Measurements from ENCODE around the gene PLPP2. TPM values are rescaled to one million over a fixed set of nuclear protein-coding genes. Genes with fewer than 3 reads are reported as not detected.

PLPP2 gene
- total RNA-seq: 0.07 and 0.21 TPM in 2 replicates
- polyA plus RNA-seq: not detected in 2 replicates

DNA sequence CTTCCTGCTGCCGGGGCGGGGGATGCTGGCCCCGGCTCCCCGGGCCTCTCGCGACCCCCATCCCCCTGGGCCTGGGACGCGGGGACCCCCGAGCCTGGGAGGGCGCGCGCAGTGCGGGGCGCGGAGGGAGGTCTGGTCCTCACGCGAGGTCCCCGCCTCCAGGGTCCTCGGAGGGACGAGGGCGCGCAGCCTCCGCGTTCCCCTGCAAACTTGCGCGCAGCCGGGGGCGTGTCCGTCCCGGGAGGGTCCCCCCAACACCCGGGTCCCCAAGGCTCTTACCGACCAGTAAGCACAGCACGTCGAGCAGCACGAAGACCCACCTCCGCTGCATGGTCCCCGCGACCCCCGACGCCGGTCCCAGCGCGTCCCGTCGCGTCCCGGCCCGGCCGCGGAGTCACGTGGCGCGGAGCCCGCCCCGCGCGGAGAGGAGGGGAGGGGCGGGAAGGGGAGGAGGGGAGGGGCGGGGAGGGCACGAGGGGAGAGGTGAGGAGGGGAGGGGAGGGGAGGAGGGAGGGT is at the start of gene PLPP2:
TSS of gene PLPP2 (minus strand) at position 398 of the 516 bp plus-strand sequence. CDS start at position 331, 67 bp downstream.
- H3K27me3 ChIP-seq: peaks cover 71% of the 10 kb centered on the region
- H3K4me1 ChIP-seq (ENCODE audit: low read depth): no peaks in the 10 kb centered on the region
- peak within 1 kb of the TSS; percentile 9 for H3K4me3 ChIP-seq
- H3K36me3 ChIP-seq: no peaks in the 10 kb centered on the region
- H3K27ac ChIP-seq: no peak within 1 kb of the TSS
- TF ChIP-seq, protein P1, sequence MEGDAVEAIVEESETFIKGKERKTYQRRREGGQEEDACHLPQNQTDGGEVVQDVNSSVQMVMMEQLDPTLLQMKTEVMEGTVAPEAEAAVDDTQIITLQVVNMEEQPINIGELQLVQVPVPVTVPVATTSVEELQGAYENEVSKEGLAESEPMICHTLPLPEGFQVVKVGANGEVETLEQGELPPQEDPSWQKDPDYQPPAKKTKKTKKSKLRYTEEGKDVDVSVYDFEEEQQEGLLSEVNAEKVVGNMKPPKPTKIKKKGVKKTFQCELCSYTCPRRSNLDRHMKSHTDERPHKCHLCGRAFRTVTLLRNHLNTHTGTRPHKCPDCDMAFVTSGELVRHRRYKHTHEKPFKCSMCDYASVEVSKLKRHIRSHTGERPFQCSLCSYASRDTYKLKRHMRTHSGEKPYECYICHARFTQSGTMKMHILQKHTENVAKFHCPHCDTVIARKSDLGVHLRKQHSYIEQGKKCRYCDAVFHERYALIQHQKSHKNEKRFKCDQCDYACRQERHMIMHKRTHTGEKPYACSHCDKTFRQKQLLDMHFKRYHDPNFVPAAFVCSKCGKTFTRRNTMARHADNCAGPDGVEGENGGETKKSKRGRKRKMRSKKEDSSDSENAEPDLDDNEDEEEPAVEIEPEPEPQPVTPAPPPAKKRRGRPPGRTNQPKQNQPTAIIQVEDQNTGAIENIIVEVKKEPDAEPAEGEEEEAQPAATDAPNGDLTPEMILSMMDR (IDR thresholded peaks at IDR 0.05; ENCODE audit: low read depth, low read length): no peak
- peak in 1 of 2 donors; percentile 38 for DNase-seq (ENCODE audit: low read depth in 1 of 2, low spot score in 1 of 2)
- no peaks in the 10 kb centered on the region for H3K9me3 ChIP-seq (ENCODE audit: low read depth)

DNA sequence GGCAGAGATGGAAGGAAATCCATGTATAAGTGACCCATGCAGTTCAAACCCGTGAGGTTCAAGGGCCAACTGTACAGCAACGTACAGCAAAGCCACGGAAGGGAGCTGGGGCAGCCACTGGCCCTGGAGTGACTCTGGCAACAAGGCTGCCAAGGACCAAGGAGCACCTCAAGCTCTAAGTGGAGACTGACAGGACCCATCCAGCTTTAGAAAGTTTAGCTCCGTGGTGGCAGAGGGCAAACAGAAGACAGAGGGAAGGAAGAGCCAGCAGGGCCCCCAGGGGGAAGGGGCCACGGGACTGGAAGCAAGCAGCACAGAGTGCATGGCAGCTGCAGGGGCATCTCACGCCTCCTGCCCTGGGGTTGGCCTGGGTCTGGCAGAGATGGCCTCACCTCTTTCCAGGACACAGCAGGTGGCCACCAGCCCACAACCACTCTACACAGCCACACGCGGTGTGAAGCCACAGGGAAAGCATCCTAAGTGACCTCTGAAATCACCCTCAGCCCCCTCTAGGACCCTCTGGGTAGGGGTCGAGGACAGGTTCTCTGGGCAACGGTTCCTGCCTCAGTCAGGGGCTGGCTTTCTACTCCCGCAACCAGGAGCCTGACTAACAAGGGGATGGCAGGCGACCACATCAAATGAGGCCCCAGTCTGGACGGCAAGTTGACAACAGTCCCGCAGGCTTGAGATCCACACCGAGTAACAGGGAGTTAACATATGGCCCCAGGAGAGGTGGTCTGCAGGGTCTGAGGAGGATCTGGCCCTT is 49.6 kb upstream of the PLPP2 start:
- no peak overlapping the region for H3K4me3 ChIP-seq
- DNase-seq (ENCODE audit: low read depth in 1 of 2, low spot score in 1 of 2): no peak

DNA sequence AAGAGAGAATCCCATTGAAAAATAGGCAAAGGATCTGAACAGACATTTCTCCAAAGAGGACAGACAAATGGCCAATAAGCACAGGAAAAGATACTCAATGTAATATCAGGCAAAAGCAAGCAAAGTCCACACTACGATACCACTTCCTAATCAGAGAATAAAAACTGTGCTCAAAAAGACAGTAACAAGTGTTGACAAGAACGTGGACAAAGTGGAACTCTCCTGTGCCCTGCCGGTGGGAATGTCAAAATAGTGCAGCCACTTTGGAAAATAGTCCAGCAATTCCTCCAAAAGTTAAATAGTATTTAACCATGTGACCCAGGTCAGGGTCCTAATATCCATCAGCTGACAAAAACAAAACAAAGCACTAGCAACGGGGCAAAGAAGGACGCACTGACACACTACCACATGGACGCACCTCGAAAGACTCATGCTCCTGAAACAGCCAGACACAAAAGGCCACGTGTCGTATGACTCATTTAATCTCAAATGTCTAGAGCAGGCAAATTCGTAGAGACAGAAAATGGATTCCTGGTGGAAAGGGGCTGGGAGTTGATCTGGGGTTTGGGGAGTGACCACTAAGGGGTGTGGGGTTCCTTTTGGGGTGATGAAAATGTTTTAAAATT is 48.2 kb upstream of the PLPP2 start:
- H3K4me1 ChIP-seq (ENCODE audit: low read depth): peaks cover 7% of the 10 kb centered on the region
- no peaks in the 10 kb centered on the region for H3K9me3 ChIP-seq (ENCODE audit: low read depth)
- no peaks in the 10 kb centered on the region for H3K27me3 ChIP-seq
- DNase-seq (ENCODE audit: low read depth in 1 of 2, low spot score in 1 of 2): no peak
- TF ChIP-seq, protein P1 (IDR thresholded peaks at IDR 0.05; ENCODE audit: low read depth, low read length): no peak
- H3K27ac ChIP-seq: no peak overlapping the region
- H3K36me3 ChIP-seq: no peaks in the 10 kb centered on the region
- no peak overlapping the region for H3K4me3 ChIP-seq

More for the DNA sequence above, 49.6 kb upstream of the PLPP2 start:
- Histone ChIP-seq H3K9me3 (ENCODE audit: low read depth) (no peaks in the 10 kb centered on the region), H3K4me1 (ENCODE audit: low read depth) (peaks cover 7% of the 10 kb centered on the region), H3K36me3 (no peaks in the 10 kb centered on the region), H3K27me3 (no peaks in the 10 kb centered on the region), H3K27ac (peak overlapping the region; percentile 19)
- TF ChIP-seq, protein P1 (IDR thresholded peaks at IDR 0.05; ENCODE audit: low read depth, low read length): no peak

DNA sequence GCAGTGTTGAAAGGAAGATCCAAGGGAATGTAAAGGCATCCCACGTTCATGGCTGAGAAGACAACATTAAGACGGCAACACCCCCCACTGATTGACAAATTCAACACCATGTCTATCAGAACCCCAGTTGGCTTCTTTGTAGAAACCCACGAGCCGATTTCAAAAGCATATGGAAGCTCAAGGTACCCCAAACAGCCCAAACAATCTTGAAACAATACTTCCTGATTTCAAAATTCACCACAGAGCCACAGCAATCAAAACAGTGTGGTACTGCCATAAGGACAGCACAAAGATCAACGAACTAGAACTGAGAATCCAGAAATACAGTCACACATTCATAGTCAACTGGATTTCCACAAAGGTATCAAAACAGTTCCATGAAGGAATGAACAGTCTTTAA is 47.2 kb upstream of the PLPP2 start:
- Histone ChIP-seq H3K36me3 (no peaks in the 10 kb centered on the region), H3K9me3 (ENCODE audit: low read depth) (no peaks in the 10 kb centered on the region), H3K27me3 (no peaks in the 10 kb centered on the region), H3K4me1 (ENCODE audit: low read depth) (peaks cover 4% of the 10 kb centered on the region), H3K4me3 (no peak overlapping the region), H3K27ac (no peak overlapping the region)
- TF ChIP-seq, protein P1 (IDR thresholded peaks at IDR 0.05; ENCODE audit: low read depth, low read length): no peak
- DNase-seq (ENCODE audit: low read depth in 1 of 2, low spot score in 1 of 2): no peak

DNA sequence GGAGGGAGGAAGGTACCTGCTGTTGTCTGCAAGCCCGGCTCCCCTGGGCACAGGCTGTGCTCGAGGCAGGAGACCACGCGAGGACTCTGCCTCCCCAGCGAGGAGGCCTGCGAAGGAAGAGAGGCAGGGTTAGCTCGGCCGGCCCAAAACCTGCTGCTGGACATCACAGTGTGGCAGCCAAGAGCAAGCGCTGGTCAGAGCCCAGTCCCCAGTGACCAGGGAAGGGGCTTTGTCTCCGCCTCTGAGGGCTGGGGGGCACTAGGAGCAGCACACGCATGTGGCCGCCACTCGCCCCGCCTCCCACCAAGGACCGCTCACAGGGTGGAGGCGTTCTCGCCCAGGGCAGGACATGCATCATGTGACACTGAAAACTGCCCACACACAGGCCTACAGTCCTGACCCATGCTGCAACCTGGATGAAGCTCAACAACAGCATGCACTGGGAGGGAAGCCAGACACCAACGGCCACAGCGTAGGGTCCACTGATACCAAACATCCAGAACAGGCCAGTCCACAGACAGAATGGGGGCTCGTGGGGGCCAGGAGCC is 44.9 kb upstream of the PLPP2 start:
- no peaks in the 10 kb centered on the region for H3K4me1 ChIP-seq (ENCODE audit: low read depth)
- H3K27ac ChIP-seq: no peak overlapping the region
- no peaks in the 10 kb centered on the region for H3K27me3 ChIP-seq
- TF ChIP-seq, protein P1 (IDR thresholded peaks at IDR 0.05; ENCODE audit: low read depth, low read length): no peak
- H3K9me3 ChIP-seq (ENCODE audit: low read depth): no peaks in the 10 kb centered on the region
- H3K36me3 ChIP-seq: no peaks in the 10 kb centered on the region
- peak in 1 of 2 donors; percentile 10 for DNase-seq (ENCODE audit: low read depth in 1 of 2, low spot score in 1 of 2)
- H3K4me3 ChIP-seq: no peak overlapping the region

Data from cardiac muscle cell (in vitro differentiated cells and primary cell).